HG03103 (cell line): Measurements from ENCODE around the gene CMSS1.

Experiments
- ATAC-seq: cut with Tn5 transposase; IDR thresholded peaks from one replicate; pipeline ENCODE4 v1.9.1; 2021; ENCODE audit warnings: low read depth; ENCODE audit not compliant: unreplicated experiment

CMSS1 gene

GRCh38 chr3:99872923-99873254, 55.2 kb downstream of the CMSS1 start:
- ATAC-seq, result peak; percentile 40

GRCh38 chr3:99873269-99874102, 55.8 kb downstream of the CMSS1 start:
- ATAC-seq, result no peak

- ATAC-seq, result no peak
Measured at GRCh38 chr3:99874237-99875002, 56.8 kb downstream of the CMSS1 start.

- ATAC-seq, result no peak
Measured at GRCh38 chr3:99875581-99875928, 57.9 kb downstream of the CMSS1 start.

- peak; percentile 86 for ATAC-seq
Measured at GRCh38 chr3:99875929-99876841, 58.5 kb downstream of the CMSS1 start.

- ATAC-seq, result no peak
Measured at GRCh38 chr3:99877031-99877579, 59.4 kb downstream of the CMSS1 start.

GRCh38 chr3:99878005-99878404, 60.3 kb downstream of the CMSS1 start:
- no peak for ATAC-seq

- ATAC-seq, result no peak
Measured at GRCh38 chr3:99879275-99879674, 61.6 kb downstream of the CMSS1 start.

- no peak for ATAC-seq
Measured at GRCh38 chr3:99881121-99881524, 63.5 kb downstream of the CMSS1 start.

GRCh38 chr3:99882436-99883137, 64.9 kb downstream of the CMSS1 start:
- ATAC-seq, result no peak

- no peak for ATAC-seq
Measured at GRCh38 chr3:99883138-99883461, 65.4 kb downstream of the CMSS1 start.

GRCh38 chr3:99883693-99884092, 66.0 kb downstream of the CMSS1 start:
- ATAC-seq, result no peak

- ATAC-seq, result no peak
Measured at GRCh38 chr3:99884484-99884883, 66.8 kb downstream of the CMSS1 start.

GRCh38 chr3:99885085-99885484, 67.4 kb downstream of the CMSS1 start:
- ATAC-seq, result no peak

- no peak for ATAC-seq
Measured at GRCh38 chr3:99885851-99886250, 68.2 kb downstream of the CMSS1 start.

GRCh38 chr3:99891610-99892285, 74.1 kb downstream of the CMSS1 start:
- ATAC-seq, result no peak

GRCh38 chr3:99892332-99892731, 74.7 kb downstream of the CMSS1 start:
- ATAC-seq, result no peak

- no peak for ATAC-seq
Measured at GRCh38 chr3:99895131-99895696, 77.6 kb downstream of the CMSS1 start.

GRCh38 chr3:99895703-99896441, 78.2 kb downstream of the CMSS1 start:
- no peak for ATAC-seq
